GM23338 (cell line): ENCODE measurements around the gene OPN4. TPM values are rescaled to one million over a fixed set of nuclear protein-coding genes. Genes with fewer than 3 reads are reported as not detected.

ENCODE experiments used
- ATAC-seq: fragments of 200-7000 bp; cut with Tn5 transposase; 3 replicates; pipeline ENCODE4 v1.9.1; 2020
- DNase-seq: peaks from one replicate; pipeline ENCODE4 v3.0.0-alpha.2; 2015; ENCODE audit warnings: low spot score
- H2AFZ ChIP-seq: fragments of 200-600 bp; sonication (generic); 2 replicates; pipeline ENCODE4 v1.8.0; 2016; ENCODE audit warnings: antibody characterized with exemption, mild to moderate bottlenecking, moderate library complexity
- H3F3A ChIP-seq: fragments of 200-600 bp; sonication (generic); replicated peaks from 2 replicates; pipeline ENCODE4 v1.8.0; 2017; ENCODE audit warnings: antibody characterized with exemption, mixed run types, low read depth
- H3K27ac ChIP-seq: fragments of 200-600 bp; sonication (generic); 2 replicates; pipeline ENCODE4 v1.6.1; 2016; ENCODE audit warnings: low read depth
- H3K27me3 ChIP-seq: fragments of 200-600 bp; sonication (generic); 2 replicates; pipeline ENCODE4 v1.8.0; 2016; ENCODE audit warnings: mild to moderate bottlenecking, mixed run types, moderate library complexity; ENCODE audit not compliant: insufficient read depth
- H3K36me3 ChIP-seq: fragments of 200-600 bp; sonication (generic); 2 replicates; pipeline ENCODE4 v1.8.0; 2016; ENCODE audit warnings: mild to moderate bottlenecking; ENCODE audit not compliant: insufficient read depth
- H3K4me1 ChIP-seq: fragments of 200-600 bp; sonication (generic); 2 replicates; pipeline ENCODE4 v1.8.0; 2016; ENCODE audit warnings: mild to moderate bottlenecking, moderate library complexity; ENCODE audit not compliant: insufficient read depth
- H3K4me2 ChIP-seq: fragments of 200-600 bp; sonication (generic); 2 replicates; pipeline ENCODE4 v1.7.1; 2017; ENCODE audit warnings: mixed run types
- H3K4me3 ChIP-seq: fragments of 200-600 bp; sonication (generic); 2 replicates; pipeline ENCODE4 v1.6.1; 2016; ENCODE audit warnings: mixed run types
- H3K79me2 ChIP-seq: fragments of 200-600 bp; sonication (generic); replicated peaks from 2 replicates; pipeline ENCODE4 v1.8.0; 2017; ENCODE audit warnings: mild to moderate bottlenecking; ENCODE audit not compliant: insufficient read depth
- H3K9me2 ChIP-seq: fragments of 200-600 bp; sonication (generic); 2 replicates; pipeline ENCODE4 v1.8.0; 2017; ENCODE audit not compliant: insufficient read depth
- H4K20me1 ChIP-seq: fragments of 200-600 bp; sonication (generic); replicated peaks from 2 replicates; pipeline ENCODE4 v1.8.0; 2017; ENCODE audit warnings: mild to moderate bottlenecking; ENCODE audit not compliant: insufficient read depth
- H3K27ac Mint-ChIP-seq: 2 replicates; pipeline ENCODE4 v1.8.0; 2020; ENCODE audit warnings: inconsistent platforms, mild to moderate bottlenecking, moderate library complexity, mixed read lengths
- H3K27me3 Mint-ChIP-seq: 3 replicates; pipeline ENCODE4 v1.8.0; 2022; ENCODE audit warnings: low read depth, mild to moderate bottlenecking, moderate library complexity, mixed read lengths, inconsistent platforms; ENCODE audit not compliant: insufficient read depth, poor library complexity
- H3K36me3 Mint-ChIP-seq: 3 replicates; pipeline ENCODE4 v1.8.0; 2021; ENCODE audit warnings: low read depth, mild to moderate bottlenecking, inconsistent platforms, moderate library complexity, mixed read lengths
- H3K4me1 Mint-ChIP-seq: 3 replicates; pipeline ENCODE4 v1.8.0; 2020; ENCODE audit warnings: mild to moderate bottlenecking, inconsistent platforms, mixed read lengths
- H3K4me3 Mint-ChIP-seq: 3 replicates; pipeline ENCODE4 v1.8.0; 2021; ENCODE audit warnings: moderate library complexity, mild to moderate bottlenecking, inconsistent platforms, mixed read lengths
- H3K9me3 Mint-ChIP-seq: 3 replicates; pipeline ENCODE4 v1.8.0; 2020; ENCODE audit warnings: moderate library complexity, mild to moderate bottlenecking, inconsistent platforms, mixed read lengths
- CREB1 ChIP-seq: fragments of 250-450 bp; sonication (Bioruptor Pico); IDR thresholded peaks from 2 replicates; pipeline ENCODE4 v1.5.0; 2020; ENCODE audit warnings: low read depth, mild to moderate bottlenecking, moderate library complexity
- ETS1 ChIP-seq: IDR thresholded peaks from 2 replicates; pipeline ENCODE4 v1.6.1; 2016; ENCODE audit warnings: antibody characterized with exemption
- NANOG ChIP-seq: IDR thresholded peaks from 2 replicates; pipeline ENCODE4 v1.6.1; 2016; ENCODE audit warnings: antibody characterized with exemption, borderline replicate concordance
- POLR2AphosphoS5 ChIP-seq: IDR thresholded peaks from 2 replicates; pipeline ENCODE4 v1.6.1; 2016; ENCODE audit warnings: antibody characterized with exemption, low read depth
- STAT1 ChIP-seq: IDR thresholded peaks from one replicate; pipeline ENCODE4 v1.6.1; 2016; ENCODE audit warnings: antibody characterized with exemption; ENCODE audit not compliant: unreplicated experiment
- ZNF114 ChIP-seq: fragments of 250-450 bp; sonication (Bioruptor Pico); IDR thresholded peaks from 2 replicates; pipeline ENCODE4 v1.5.0; 2020; ENCODE audit warnings: mild to moderate bottlenecking, moderate library complexity
- ZNF331 ChIP-seq: fragments of 250-450 bp; sonication (Bioruptor Pico); IDR thresholded peaks from 2 replicates; pipeline ENCODE4 v1.5.0; 2020; ENCODE audit warnings: low read depth, mild to moderate bottlenecking, moderate library complexity
- polyA plus RNA-seq: library from polyadenylated mRNA; unstranded; fragments of >200 nt; fragmentation: Nextera tagmentation; extraction: Ambion mirVana; gene quantifications from 2 replicates; pipeline ENCODE4 v1.2.1, GENCODE V29; 2016
- total RNA-seq: library from RNA; depleted of rRNA; stranded (reverse); fragments of >200 nt; shearing (Covaris generic); gene quantifications from 2 replicates; pipeline ENCODE4 v1.2.3, GENCODE V29; 2014
- TF ChIP-seq, protein P1 (sequence below): fragments of 250-450 bp; sonication (Bioruptor Pico); IDR thresholded peaks from 2 replicates; pipeline ENCODE4 v1.5.0; 2020; ENCODE audit warnings: mild to moderate bottlenecking, moderate library complexity
- TF ChIP-seq, protein P2 (sequence below), 2 experiments: fragments of 200-600 bp in 1 of 2; sonication (generic) in 1 of 2; conservative IDR thresholded peaks; 2 replicates each; pipeline versions ENCODE4 v1.5.1 to v1.6.1; 2016 to 2017; ENCODE audit warnings: antibody characterized with exemption in 2 of 2, low read depth in 2 of 2, mild to moderate bottlenecking in 2 of 2, moderate library complexity in 1 of 2

The OPN4 gene
- total and polyA plus RNA-seq, 2 experiments from 2014 or later: not detected

GRCh38 chr10:86706977-86707376 is 52.6 kb downstream of the OPN4 start:
- ATAC-seq (no peak), DNase-seq (no peak)
- H3K9me3 Mint-ChIP-seq: no peaks in the 10 kb centered on the region; the same call in 2 of the 3 replicates
- Histone ChIP-seq H2AFZ (no peak overlapping the region), H3F3A (0 out of 2 replicates have a peak, but pooled peaks cover 7% of the 10 kb centered on the region), H3K9me2 (0 out of 2 replicates have a peak, but pooled peaks cover 5% of the 10 kb centered on the region), H3K4me1 (peaks cover 11% of the 10 kb centered on the region), H3K4me2 (no peak overlapping the region), H3K27me3 (no peaks in the 10 kb centered on the region), H4K20me1 (no peaks in the 10 kb centered on the region), H3K36me3 (no peaks in the 10 kb centered on the region), H3K4me3 (no peak overlapping the region), H3K27ac (no peak overlapping the region), H3K79me2 (no peaks in the 10 kb centered on the region)
- TF ChIP-seq ZNF114 (no peak), ZNF331 (CRISPR knock-in tag) (no peak), STAT1 (no peak), ETS1 (no peak), CREB1 (CRISPR knock-in tag) (no peak)
- H3K27me3 Mint-ChIP-seq: peaks cover 14% of the 10 kb centered on the region
- H3K36me3 Mint-ChIP-seq: no peaks in the 10 kb centered on the region; the same call in 2 of the 3 replicates
- no peak overlapping the region; the same call in 2 of the 3 replicates for H3K4me3 Mint-ChIP-seq
- peaks cover 40% of the 10 kb centered on the region for H3K4me1 Mint-ChIP-seq
- no peak overlapping the region for H3K27ac Mint-ChIP-seq

DNA sequence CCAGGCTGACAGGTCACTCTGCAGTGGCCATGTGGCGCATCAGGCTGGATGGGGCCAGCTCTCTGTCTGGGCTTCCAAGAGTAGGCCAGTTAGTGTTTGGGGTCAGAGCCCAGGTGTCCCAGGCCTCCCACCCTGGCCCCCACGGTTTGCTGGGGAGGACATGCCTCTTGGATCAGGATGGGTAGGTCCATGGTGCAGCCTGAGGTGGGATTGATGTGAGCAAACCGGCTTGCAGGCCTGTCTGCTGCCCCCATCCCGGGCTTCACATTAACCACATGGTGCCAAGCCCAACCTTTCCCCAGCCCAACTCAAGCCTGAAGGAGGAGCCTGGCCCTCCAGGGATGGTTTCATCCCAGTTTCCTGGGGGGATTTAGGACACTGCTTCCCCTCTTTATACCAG is 53.2 kb downstream of the OPN4 start:
- TF ChIP-seq NANOG: no peak
- TF ChIP-seq POLR2AphosphoS5: no peak
- TF ChIP-seq ETS1: no peak
- TF ChIP-seq, protein P1, sequence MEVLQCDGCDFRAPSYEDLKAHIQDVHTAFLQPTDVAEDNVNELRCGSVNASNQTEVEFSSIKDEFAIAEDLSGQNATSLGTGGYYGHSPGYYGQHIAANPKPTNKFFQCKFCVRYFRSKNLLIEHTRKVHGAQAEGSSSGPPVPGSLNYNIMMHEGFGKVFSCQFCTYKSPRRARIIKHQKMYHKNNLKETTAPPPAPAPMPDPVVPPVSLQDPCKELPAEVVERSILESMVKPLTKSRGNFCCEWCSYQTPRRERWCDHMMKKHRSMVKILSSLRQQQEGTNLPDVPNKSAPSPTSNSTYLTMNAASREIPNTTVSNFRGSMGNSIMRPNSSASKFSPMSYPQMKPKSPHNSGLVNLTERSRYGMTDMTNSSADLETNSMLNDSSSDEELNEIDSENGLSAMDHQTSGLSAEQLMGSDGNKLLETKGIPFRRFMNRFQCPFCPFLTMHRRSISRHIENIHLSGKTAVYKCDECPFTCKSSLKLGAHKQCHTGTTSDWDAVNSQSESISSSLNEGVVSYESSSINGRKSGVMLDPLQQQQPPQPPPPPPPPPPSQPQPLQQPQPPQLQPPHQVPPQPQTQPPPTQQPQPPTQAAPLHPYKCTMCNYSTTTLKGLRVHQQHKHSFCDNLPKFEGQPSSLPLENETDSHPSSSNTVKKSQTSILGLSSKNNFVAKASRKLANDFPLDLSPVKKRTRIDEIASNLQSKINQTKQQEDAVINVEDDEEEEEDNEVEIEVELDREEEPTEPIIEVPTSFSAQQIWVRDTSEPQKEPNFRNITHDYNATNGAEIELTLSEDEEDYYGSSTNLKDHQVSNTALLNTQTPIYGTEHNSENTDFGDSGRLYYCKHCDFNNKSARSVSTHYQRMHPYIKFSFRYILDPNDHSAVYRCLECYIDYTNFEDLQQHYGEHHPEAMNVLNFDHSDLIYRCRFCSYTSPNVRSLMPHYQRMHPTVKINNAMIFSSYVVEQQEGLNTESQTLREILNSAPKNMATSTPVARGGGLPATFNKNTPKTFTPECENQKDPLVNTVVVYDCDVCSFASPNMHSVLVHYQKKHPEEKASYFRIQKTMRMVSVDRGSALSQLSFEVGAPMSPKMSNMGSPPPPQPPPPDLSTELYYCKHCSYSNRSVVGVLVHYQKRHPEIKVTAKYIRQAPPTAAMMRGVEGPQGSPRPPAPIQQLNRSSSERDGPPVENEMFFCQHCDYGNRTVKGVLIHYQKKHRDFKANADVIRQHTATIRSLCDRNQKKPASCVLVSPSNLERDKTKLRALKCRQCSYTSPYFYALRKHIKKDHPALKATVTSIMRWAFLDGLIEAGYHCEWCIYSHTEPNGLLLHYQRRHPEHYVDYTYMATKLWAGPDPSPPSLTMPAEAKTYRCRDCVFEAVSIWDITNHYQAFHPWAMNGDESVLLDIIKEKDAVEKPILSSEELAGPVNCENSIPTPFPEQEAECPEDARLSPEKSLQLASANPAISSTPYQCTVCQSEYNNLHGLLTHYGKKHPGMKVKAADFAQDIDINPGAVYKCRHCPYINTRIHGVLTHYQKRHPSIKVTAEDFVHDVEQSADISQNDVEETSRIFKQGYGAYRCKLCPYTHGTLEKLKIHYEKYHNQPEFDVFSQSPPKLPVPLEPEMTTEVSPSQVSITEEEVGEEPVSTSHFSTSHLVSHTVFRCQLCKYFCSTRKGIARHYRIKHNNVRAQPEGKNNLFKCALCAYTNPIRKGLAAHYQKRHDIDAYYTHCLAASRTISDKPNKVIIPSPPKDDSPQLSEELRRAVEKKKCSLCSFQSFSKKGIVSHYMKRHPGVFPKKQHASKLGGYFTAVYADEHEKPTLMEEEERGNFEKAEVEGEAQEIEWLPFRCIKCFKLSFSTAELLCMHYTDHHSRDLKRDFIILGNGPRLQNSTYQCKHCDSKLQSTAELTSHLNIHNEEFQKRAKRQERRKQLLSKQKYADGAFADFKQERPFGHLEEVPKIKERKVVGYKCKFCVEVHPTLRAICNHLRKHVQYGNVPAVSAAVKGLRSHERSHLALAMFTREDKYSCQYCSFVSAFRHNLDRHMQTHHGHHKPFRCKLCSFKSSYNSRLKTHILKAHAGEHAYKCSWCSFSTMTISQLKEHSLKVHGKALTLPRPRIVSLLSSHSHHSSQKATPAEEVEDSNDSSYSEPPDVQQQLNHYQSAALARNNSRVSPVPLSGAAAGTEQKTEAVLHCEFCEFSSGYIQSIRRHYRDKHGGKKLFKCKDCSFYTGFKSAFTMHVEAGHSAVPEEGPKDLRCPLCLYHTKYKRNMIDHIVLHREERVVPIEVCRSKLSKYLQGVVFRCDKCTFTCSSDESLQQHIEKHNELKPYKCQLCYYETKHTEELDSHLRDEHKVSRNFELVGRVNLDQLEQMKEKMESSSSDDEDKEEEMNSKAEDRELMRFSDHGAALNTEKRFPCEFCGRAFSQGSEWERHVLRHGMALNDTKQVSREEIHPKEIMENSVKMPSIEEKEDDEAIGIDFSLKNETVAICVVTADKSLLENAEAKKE (CRISPR knock-in tag): no peak
- no peak for TF ChIP-seq CREB1 (CRISPR knock-in tag)
- TF ChIP-seq STAT1: no peak
- TF ChIP-seq, protein P2, sequence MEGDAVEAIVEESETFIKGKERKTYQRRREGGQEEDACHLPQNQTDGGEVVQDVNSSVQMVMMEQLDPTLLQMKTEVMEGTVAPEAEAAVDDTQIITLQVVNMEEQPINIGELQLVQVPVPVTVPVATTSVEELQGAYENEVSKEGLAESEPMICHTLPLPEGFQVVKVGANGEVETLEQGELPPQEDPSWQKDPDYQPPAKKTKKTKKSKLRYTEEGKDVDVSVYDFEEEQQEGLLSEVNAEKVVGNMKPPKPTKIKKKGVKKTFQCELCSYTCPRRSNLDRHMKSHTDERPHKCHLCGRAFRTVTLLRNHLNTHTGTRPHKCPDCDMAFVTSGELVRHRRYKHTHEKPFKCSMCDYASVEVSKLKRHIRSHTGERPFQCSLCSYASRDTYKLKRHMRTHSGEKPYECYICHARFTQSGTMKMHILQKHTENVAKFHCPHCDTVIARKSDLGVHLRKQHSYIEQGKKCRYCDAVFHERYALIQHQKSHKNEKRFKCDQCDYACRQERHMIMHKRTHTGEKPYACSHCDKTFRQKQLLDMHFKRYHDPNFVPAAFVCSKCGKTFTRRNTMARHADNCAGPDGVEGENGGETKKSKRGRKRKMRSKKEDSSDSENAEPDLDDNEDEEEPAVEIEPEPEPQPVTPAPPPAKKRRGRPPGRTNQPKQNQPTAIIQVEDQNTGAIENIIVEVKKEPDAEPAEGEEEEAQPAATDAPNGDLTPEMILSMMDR (conservative IDR thresholded peaks at IDR 0.05; ENCODE audit: low read depth in 2 of 2): no peak
- DNase-seq: no peak
- Mint-ChIP-seq H3K4me1 (peaks cover 44% of the 10 kb centered on the region), H3K9me3 (no peaks in the 10 kb centered on the region; the same call in 2 of the 3 replicates), H3K36me3 (no peaks in the 10 kb centered on the region; the same call in 2 of the 3 replicates), H3K4me3 (no peak overlapping the region), H3K27me3 (peaks cover 17% of the 10 kb centered on the region), H3K27ac (no peak overlapping the region)
- Histone ChIP-seq H2AFZ (no peak overlapping the region), H3K4me2 (no peak overlapping the region), H3K27me3 (no peaks in the 10 kb centered on the region), H3K9me2 (0 out of 2 replicates have a peak, but pooled peaks cover under 1% of the 10 kb centered on the region), H3F3A (peaks cover 7% of the 10 kb centered on the region; the same call in 1 of the 2 replicates), H3K4me1 (peaks cover 16% of the 10 kb centered on the region), H3K27ac (no peak overlapping the region), H4K20me1 (no peaks in the 10 kb centered on the region), H3K36me3 (no peaks in the 10 kb centered on the region), H3K4me3 (no peak overlapping the region), H3K79me2 (no peaks in the 10 kb centered on the region)
- ATAC-seq: no peak
